GM10847 (cell line): ENCODE data around the gene TMOD1.

Experiments
- POLR2A ChIP-seq: IDR thresholded peaks from 2 replicates; pipeline ENCODE4 v1.6.1; 2011; ENCODE audit not compliant: insufficient read length; ENCODE audit errors: extremely low read depth

TMOD1 gene

GRCh38 chr9:97526895-97527575 lies 25.6 kb downstream of the TMOD1 start:
- TF ChIP-seq POLR2A: no peak

DNA sequence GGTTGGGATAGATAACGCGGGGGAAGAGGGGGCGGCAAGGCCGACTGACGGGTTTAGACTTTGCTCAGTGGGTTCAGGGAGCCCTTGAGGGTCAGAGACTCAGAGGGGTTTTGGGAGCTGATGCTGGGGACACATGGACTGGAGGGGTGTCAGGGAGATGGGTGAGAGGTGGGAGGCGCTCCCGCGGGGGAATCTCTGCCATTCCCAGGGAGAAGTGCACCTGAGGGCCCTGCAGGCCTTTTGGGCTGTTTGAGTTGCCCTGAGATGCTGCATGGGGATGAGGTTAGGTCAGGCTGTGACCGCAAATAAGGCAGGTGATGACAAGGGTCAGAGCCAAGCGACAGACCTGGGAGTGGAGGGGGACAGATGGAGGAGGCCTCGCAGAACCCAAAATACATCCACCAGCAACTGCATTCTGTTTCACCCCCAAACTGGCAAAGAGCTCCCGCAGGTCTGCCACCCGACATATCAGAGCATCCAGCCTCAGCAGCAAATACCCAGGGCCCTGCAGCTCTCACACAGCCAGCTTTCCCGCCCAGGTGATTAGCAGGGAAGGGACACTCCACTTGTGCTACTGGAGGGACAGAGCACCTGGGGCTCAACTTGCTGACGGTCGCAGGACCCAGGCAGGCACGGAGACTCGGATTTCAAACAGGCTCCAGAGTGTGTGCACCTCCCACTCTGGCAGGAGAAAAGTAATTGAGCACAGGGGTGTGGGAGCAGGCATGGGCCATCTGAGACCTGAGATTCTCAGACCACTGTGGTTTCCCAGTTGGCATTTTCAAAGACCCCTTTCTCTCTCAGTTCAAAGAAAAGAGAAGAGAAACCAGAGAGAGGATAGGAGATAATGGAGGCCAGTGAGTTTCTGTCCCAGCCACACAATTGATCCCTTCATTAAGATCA lies 26.4 kb downstream of the TMOD1 start:
- no peak for TF ChIP-seq POLR2A

GRCh38 chr9:97528529-97529230 lies 27.2 kb downstream of the TMOD1 start:
- TF ChIP-seq POLR2A: no peak

DNA sequence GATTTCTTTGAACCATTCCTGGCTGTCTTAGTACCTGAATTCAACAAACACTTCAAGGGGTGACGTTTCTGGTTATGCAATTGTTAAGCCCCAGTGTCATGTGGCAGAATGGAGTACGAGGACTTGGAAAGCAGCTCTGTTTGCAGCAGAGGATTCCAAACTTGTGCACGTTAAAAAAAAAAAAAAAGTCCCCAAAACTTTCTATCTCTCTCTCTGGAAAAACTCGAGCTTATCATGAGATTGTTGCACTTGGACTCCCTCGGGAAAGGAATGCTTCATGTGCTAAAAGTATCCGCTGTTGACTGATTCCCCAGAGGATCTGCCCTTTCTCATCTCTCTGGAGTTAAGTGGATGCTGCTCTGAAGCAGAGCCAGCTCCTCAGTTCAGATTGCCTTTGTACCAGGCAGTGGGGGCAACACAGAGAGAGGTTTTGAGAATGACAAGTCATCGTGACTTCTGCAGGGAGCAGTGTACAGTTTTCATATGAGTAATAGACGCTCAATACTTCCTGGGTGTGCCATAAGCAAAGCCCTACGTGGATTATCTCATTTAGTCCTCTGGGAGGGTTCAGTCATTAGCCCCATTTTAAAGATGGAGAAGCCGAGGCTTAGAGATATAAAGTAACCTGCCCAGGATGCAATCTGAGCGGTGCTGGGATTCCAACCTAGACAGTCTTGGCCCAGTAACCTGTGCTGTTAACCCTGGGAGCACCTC lies 28.1 kb downstream of the TMOD1 start:
- no peak for TF ChIP-seq POLR2A

DNA sequence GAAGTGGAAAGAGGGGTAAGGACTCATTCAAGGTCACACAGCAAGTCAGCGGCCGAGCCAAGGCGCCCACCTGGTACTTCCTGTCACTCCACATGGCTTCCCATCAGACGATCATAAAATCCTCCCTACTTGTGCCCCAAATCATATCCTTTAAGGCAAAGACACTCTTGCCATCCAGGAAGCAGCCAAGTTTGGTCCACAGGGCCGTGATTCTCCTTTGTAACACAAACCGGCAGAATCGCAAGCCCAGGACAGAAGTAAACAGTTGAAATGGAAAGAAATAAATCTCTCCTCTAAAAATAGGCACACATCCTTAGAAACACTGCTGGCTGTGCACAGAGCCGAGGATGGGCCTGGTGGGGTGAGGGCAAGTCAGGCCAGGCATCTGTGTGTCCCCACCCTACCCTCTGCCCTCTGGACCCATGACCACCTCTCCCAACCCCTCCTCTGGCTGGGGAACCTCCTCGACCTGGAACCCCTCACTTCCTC lies 30.5 kb downstream of the TMOD1 start:
- no peak for TF ChIP-seq POLR2A

DNA sequence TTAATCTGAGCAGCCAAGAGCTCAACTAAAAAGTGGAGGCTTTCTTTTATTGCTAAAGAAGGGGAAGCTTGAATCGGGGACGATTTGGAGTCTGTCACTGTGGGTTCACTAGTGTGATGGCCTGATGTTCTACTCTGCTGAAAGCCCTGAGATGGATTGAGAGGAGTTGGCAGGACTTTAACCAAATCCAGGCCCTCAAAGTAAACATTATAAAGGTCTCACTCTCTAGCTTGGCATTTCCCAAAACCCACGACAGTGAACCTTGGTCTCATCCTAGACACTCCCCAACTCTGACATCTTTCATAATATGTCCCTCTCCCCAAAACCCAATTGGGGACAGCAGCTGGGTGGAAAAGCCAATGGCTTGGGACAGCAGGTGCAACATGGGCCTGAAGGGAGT lies 32.7 kb downstream of the TMOD1 start:
- no peak for TF ChIP-seq POLR2A

GRCh38 chr9:97534961-97535594 lies 33.6 kb downstream of the TMOD1 start:
- no peak for TF ChIP-seq POLR2A

DNA sequence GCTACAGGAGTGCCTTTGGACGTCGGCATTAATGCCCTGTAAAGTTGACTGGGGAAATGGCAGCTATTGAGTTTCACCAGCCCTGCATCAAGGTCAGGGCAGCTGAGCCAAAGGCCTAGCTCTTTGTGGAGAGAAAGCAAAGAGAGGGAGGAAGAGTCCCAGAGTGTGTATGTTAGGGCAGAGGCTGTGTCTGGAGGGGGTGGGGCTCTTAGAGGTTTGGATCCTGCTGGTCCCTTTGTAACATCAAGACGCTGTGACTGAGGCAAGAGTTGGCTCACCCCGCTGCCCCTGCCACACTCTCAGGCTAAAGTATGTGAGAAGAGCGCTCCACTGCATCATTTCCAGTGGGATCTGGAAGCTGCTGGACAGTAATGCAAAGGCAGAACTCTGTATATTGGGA lies 34.3 kb downstream of the TMOD1 start:
- no peak for TF ChIP-seq POLR2A

- no peak for TF ChIP-seq POLR2A
Measured at GRCh38 chr9:97536480-97536879, 35.0 kb downstream of the TMOD1 start.

- TF ChIP-seq POLR2A: no peak
Measured at GRCh38 chr9:97543561-97543960, 42.1 kb downstream of the TMOD1 start.

DNA sequence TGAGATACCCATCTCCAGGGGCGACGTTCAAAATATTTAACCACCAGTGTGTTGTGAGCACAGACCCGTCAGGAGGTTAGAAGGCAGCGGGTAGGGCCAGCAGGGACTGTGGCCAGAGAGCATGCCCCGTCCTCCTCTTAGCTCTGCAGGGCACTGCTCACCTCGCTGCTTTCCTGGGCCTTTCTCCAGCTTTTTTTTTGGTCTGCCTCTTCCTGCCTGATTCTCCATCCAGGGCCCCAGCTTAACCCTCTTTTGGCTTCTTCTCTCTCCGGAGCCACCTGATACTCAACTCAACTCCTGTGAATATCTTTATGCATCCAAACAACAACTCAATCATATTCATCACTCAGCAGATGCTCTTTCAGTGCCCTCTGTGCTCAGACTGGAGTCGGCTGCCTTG lies 44.0 kb downstream of the TMOD1 start:
- no peak for TF ChIP-seq POLR2A

DNA sequence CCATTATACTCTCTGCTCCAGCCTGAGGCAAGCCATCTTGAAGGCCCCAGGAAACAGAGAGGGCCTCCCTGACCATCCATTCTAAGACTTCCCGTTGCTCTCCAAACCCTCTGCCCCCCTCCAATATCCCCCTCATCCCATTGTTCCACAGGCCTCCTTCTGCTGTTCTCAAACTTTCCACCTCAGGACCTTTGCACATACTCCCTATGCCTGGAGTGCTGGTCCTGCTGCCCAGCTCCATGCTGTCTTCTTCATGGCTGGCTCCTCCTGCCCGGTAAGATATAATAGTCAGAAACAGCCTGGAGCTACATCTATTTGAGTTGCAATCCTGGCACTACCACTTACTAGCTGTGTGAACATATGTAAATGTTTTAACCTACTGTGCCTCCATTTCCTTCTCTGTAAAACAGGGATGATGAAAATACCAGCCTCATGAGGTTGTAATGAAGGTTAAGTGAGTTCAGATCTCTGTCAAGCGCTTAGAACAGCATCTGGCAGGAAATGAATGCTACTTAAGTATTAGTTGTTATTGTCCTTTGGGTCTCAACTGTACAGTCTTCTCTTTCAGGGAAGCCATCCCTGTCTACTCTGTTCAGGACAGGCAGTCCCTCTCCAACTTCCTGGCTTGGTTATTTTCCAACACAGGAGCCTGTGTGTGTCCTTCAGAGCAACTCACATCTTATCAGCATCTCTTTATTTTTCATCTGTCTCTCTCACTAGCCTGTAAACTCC lies 45.8 kb downstream of the TMOD1 start:
- TF ChIP-seq POLR2A: no peak

- no peak for TF ChIP-seq POLR2A
Measured at GRCh38 chr9:97548379-97548778, 46.9 kb downstream of the TMOD1 start.
